ENCODE results near the gene SH2D4B. TPM values are rescaled to one million over a fixed set of nuclear protein-coding genes. Genes with fewer than 3 reads are reported as not detected.

The SH2D4B gene
- total RNA-seq, 1 experiment from 2014 or later: 0.24 TPM

DNA sequence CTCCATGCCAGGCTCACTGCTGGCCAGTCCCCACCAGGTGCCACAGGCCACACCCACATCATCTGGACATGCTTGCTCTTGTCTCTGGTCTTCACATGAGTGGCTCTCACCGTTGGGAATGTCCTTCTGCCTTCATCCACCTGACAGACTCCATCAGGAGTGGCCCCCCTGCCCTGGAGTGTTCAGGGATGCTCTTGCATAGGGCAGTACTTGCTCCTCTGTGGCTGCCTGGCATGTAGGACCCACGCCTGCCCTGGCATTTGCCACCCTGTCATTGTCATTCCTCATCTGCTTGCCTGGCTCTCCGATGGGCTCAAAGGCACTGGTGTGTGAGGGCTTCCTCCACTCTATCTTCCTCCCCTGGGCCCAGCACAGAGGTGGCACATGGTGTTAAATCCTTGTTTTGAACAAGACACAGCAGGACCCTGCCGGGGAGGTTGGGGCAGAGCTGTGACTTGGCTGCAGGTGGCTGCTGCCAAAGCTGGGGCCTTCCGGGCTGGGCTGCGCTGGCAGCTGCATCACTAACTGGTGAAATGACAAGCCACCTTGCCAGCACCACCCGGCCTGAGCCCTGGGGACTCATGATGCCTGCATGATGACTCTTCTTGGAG is 1.8 kb downstream of the SH2D4B start:
- POLR2A ChIA-PET (ENCODE audit: unreplicated experiment): no interaction called here

DNA sequence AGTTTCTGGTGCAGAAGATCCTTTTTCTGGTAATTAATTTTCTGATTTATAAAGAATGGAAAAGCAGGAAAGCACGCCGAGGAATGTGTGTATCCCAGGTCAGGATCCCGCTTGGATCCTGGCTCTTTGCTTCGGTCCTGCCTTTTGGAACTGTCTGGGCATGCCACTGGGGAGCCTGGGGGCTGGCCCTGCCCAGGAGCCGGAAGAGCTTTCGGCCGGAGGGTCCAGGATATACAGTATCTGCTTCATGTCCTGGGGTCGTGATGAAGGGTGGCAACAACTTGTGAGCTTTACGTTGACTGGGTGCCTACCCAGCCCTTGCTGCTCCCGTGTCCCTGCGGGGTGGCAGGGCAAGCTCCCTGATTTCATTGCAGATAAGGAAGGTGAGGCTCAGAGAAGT is 2.4 kb downstream of the SH2D4B start:
- POLR2A ChIA-PET (ENCODE audit: unreplicated experiment): no interaction called here
- TF ChIP-seq CTCF (conservative IDR thresholded peaks at IDR 0.05) (no peak), EZH2 (IDR thresholded peaks at IDR 0.05; ENCODE audit: low read depth) (no peak)
- intact Hi-C loops (cut with micrococcal nuclease; ENCODE audit: unreplicated experiment): no loop called here
- no peaks in the 10 kb centered on the region for H3K79me2 ChIP-seq (ENCODE audit: low read depth)
- no peaks in the 10 kb centered on the region for H3F3A ChIP-seq (ENCODE audit: insufficient read depth, low read depth)
- BruUV-seq (replicated peaks): no TSS peak
- H3K4me3 ChIP-seq: no peak overlapping the region
- no peak overlapping the region for H3K4me2 ChIP-seq
- no peaks in the 10 kb centered on the region for H3K27me3 ChIP-seq (ENCODE audit: insufficient read depth, low read depth)
- H3K36me3 ChIP-seq (ENCODE audit: low read depth): no peaks in the 10 kb centered on the region
- H4K20me1 ChIP-seq (ENCODE audit: insufficient read depth): no peaks in the 10 kb centered on the region
- H2AFZ ChIP-seq: no peak overlapping the region
- no peaks in the 10 kb centered on the region for H3K9me2 ChIP-seq (ENCODE audit: insufficient read depth)
- 0 out of 2 replicates have a peak, but pooled peaks cover 6% of the 10 kb centered on the region for H3K4me1 ChIP-seq (replicated peaks; ENCODE audit: insufficient read depth)
- H3K9me3 ChIP-seq (ENCODE audit: insufficient read depth, low read depth): no peaks in the 10 kb centered on the region
- H3K27ac ChIP-seq: no peak overlapping the region
- DNase-seq: no peak
- CTCF ChIA-PET: no interaction called here

More for the DNA sequence above, 1.8 kb downstream of the SH2D4B start:
- H3F3A ChIP-seq (ENCODE audit: insufficient read depth, low read depth): no peaks in the 10 kb centered on the region
- H3K4me3 ChIP-seq: no peak overlapping the region
- no peaks in the 10 kb centered on the region for H3K9me2 ChIP-seq (ENCODE audit: insufficient read depth)
- 0 out of 2 replicates have a peak, but pooled peaks cover 6% of the 10 kb centered on the region for H3K4me1 ChIP-seq (replicated peaks; ENCODE audit: insufficient read depth)
- H3K27ac ChIP-seq: no peak overlapping the region
- no peak for DNase-seq
- CTCF ChIA-PET: no interaction called here
- H3K27me3 ChIP-seq (ENCODE audit: insufficient read depth, low read depth): no peaks in the 10 kb centered on the region
- no peak overlapping the region for H3K4me2 ChIP-seq
- intact Hi-C loops (cut with micrococcal nuclease; ENCODE audit: unreplicated experiment): loop anchor here (10.0 kb wide), 1 partner anchor 385 kb away; no protein-coding TSS in a partner anchor
- no peak for TF ChIP-seq EZH2 (IDR thresholded peaks at IDR 0.05; ENCODE audit: low read depth)
- TF ChIP-seq CTCF (conservative IDR thresholded peaks at IDR 0.05): no peak
- H3K36me3 ChIP-seq (ENCODE audit: low read depth): no peaks in the 10 kb centered on the region
- no peaks in the 10 kb centered on the region for H4K20me1 ChIP-seq (ENCODE audit: insufficient read depth)
- H3K9me3 ChIP-seq (ENCODE audit: insufficient read depth, low read depth): no peaks in the 10 kb centered on the region
- H2AFZ ChIP-seq: no peak overlapping the region
- H3K79me2 ChIP-seq (ENCODE audit: low read depth): no peaks in the 10 kb centered on the region
- BruUV-seq (replicated peaks): no TSS peak

DNA sequence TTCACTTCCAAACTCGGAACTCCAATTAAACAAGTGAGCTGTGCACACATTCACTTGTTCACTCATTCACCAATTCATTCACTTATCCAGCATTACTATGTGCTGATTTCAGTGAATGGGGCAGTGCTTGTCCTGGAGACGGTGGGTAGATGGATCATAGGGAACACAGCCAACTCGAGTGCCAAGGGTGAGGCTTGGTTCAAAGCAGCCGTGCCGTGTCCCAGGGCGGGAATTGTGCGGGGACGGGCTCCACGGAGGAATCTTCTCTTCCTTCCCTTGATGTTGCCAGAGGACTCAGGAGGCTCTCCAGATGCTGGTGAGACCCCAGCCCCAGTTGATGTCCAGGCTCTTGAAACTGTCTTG is 2.9 kb downstream of the SH2D4B start:
- Histone ChIP-seq H3K27ac (no peak overlapping the region), H3F3A (ENCODE audit: insufficient read depth, low read depth) (no peaks in the 10 kb centered on the region), H3K9me2 (ENCODE audit: insufficient read depth) (no peaks in the 10 kb centered on the region), H3K9me3 (ENCODE audit: insufficient read depth, low read depth) (no peaks in the 10 kb centered on the region), H3K36me3 (ENCODE audit: low read depth) (no peaks in the 10 kb centered on the region), H2AFZ (no peak overlapping the region), H3K27me3 (ENCODE audit: insufficient read depth, low read depth) (no peaks in the 10 kb centered on the region), H3K4me1 (replicated peaks; ENCODE audit: insufficient read depth) (0 out of 2 replicates have a peak, but pooled peaks cover 3% of the 10 kb centered on the region), H3K4me2 (no peak overlapping the region), H3K4me3 (no peak overlapping the region), H4K20me1 (ENCODE audit: insufficient read depth) (no peaks in the 10 kb centered on the region), H3K79me2 (ENCODE audit: low read depth) (no peaks in the 10 kb centered on the region)
- intact Hi-C loops (cut with micrococcal nuclease; ENCODE audit: unreplicated experiment): no loop called here
- POLR2A ChIA-PET (ENCODE audit: unreplicated experiment): no interaction called here
- TF ChIP-seq EZH2 (IDR thresholded peaks at IDR 0.05; ENCODE audit: low read depth): no peak
- no peak for TF ChIP-seq CTCF (conservative IDR thresholded peaks at IDR 0.05)
- DNase-seq: no peak
- no TSS peak for BruUV-seq (replicated peaks)
- CTCF ChIA-PET: no interaction called here

All from PC-9 (cell line).